HG03060 (cell line): ENCODE data around the gene FOXO3.
"Not testable (repeated sequence)": the region's sequence is repeated elsewhere in the genome, so short reads cannot be mapped to it uniquely, and the experiment has no call there.

ENCODE experiments used
- ATAC-seq: cut with Tn5 transposase; IDR thresholded peaks from one replicate; pipeline ENCODE4 v1.9.1; 2021; ENCODE audit warnings: low read depth, moderate number of reproducible peaks; ENCODE audit not compliant: unreplicated experiment

FOXO3 gene

DNA sequence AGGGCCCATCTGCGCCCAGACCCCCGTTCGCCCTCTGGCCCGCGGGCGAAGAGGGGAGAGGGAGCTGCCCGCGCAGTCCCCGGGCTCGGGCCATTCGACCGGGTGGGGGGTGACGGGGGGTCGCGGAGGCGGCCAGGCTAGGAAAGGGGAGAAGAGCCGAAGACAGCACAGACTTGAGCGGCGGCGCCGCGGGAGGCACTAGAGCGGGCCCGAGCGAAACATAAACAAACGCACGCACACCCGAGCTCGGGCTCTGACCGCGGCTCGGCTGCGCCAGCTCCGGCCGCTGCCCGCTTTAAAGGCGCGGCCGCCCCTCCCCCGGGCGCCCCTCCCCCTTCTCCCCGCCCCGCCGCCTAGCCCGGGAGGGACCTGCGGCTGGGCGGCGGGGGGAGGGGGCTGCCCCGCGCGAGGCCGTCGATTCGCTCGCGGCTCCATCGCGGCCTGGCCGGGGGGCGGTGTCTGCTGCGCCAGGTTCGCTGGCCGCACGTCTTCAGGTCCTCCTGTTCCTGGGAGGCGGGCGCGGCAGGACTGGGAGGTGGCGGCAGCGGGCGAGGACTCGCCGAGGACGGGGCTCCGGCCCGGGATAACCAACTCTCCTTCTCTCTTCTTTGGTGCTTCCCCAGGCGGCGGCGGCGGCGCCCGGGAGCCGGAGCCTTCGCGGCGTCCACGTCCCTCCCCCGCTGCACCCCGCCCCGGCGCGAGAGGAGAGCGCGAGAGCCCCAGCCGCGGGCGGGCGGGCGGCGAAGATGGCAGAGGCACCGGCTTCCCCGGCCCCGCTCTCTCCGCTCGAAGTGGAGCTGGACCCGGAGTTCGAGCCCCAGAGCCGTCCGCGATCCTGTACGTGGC lies at the start of gene FOXO3:
Gene FOXO3, plus strand, starts transcription at position 455 of the 846 bp plus-strand sequence. Its CDS starts 292 bp downstream, at position 747.
- ATAC-seq: no peak

DNA sequence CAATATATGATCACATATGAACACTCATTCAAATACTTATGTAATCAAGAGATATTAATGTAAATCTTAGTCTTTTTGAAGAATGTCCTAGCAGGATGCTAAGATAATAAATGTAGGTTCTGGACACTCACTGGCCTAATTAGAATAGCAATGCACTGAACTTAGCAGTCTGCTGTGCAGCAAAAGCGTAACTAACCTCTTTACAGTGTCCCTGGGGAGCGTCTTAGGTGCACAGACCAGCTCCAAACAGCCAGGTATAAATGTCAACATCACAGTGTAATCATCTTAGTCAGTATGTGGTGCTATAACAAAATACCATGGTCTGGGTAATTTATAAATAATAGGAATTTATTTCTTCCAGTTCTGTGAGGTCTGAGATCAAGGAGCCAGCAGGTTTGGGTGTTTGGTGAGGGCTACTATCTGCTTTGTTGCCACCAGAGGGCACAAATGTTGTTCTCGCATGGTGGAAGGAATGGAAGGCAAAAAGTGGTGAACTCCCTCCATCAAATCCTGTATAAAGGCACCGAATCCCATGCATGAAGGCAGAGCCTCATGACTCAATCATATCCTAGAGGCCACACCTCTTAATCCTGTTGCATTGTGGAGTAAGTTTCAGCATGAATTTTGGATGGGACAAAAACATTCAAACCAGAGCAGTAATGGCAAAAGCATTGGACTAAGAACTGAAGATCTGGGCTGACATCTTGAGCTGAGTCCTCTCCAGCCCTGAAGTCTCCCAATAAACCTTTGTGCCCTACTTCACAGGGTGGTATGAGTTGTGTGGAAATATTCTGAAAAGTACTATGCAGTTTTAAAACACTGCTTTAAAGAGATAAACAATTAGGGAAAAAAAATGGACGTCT lies 41.8 kb upstream of the FOXO3 start:
- ATAC-seq: no peak

DNA sequence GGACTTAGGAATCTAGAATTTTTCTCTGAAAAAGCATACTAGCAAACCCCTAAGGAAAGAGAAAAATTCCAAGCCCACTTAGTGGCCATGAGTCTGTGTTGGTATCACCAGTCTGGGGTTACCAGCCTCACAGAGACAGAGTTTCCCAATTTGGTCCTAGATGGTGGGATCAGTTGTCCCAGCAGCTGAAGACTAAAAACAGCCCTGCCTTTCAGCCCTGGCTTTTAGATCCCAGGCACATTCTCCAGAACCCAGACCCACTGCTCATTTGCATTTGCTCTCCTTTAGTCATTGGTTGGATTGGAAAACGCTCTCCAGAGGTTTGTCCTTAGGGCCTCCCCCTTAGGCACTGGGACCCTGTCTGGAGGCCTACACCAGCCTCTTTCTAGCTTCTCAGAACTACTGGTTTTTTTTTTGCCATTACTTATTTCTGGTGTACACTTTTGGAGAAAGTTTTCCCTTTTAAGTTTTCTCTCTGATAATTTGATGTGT lies 39.1 kb upstream of the FOXO3 start:
- ATAC-seq: no peak

DNA sequence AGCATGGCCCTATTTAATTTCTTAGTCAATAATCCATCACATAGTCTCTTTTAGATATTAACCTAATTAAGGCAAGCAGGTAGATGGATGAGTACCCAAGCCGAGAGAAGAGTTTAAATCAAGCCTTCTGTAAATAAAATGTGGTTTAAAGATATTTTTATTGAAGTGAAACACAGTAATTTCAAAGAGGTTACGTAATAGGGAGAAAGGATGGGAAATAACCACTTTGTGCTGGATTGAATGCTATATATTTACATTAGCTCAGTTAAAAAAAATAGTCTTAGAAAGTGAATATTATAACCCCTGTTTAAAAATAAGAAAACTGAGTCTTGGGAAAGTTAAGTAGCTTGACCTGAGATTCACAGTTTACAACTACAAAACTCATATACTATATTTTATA lies 37.0 kb upstream of the FOXO3 start:
- ATAC-seq: no peak

DNA sequence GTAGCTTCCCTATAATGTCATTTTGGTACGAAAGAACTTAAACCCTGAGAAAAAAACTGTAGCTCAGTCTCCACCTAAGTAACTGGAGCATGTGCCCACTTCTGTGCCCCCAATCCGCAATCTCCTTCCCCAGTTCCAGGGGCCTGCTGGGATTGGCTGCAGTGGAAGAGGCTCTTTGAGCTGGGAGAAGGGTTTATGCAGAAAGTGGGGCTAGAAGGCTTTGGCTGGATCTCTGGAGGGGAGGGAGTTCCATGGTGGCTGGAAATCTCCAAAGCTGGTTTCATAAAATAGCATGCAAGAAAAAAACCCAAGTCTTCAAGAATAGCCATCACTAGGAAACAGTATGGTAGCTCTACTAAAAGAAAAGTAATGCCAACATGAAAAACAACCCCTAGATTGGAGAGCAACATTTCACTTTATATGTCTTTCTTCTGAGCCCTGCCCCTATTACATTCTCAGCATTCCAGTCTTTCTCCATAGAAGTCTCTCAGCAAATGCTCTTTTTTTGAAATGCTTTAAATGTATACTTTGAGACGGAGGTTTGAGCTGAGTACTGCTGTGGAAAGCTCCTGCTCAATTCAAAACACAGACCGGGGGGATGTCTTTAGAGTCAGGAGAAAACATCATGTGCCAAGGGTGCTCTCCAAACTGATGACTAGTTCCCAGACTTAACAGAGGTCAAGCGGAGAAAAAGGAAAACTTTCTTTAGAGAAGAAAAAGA lies 36.0 kb upstream of the FOXO3 start:
- no peak for ATAC-seq

DNA sequence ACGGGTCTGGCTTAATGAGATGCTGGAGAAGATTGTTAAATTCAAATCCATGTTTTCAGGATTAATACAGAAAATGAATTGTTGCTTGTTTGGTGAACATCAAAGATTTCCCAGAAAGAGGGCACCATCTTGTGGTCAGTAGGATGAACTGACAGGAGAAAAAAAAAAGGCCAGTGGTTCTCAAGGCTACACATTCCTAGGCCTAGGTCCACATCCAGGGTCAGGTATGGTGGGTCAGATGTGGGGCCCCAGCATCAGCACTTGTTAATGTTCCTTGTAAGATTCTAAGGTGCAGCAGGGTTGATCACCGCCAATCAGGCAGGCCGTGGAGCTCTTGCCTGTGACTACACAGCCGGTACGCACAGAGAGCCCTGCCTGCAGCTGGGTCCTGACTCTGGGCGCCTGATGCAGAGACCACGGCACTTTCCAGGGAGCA lies 34.0 kb upstream of the FOXO3 start:
- ATAC-seq: no peak

DNA sequence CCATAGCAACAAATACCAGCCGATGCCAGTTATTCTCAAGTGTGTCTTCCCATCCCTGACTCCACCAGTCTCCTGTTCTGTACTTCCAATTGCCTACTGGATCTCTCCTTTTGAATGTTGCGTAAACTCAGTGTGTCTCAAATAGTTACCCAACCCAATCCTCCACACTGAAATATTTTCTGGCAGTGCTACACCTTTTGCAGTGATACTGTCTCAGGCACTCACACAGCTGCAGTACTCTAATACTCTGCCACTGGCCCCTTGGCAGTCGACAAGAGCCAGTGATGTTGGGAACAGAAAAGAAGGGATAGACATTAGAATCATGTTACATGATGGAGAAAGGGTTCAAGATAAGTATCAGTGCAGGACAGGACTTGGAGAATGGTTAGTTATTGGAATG lies 31.8 kb upstream of the FOXO3 start:
- no peak for ATAC-seq

DNA sequence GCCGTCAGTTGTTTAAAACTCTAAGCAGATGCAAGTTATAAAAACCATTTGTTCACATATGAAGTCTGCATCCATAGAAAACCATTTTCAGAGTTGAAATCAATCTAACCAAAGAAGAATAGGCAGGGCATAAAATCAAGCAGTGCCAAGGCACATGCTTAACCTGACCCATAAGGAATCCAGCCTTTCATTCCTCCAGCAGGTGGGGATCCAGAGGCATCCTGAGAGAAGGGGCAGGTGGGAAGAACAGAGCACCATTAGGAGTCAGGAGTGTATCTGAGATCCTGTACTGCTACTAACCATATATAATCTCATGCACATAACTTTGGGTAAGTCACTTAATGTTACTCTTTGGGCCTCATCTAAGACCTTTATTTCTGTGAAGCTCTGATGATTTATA lies 29.4 kb upstream of the FOXO3 start:
- ATAC-seq: no peak

DNA sequence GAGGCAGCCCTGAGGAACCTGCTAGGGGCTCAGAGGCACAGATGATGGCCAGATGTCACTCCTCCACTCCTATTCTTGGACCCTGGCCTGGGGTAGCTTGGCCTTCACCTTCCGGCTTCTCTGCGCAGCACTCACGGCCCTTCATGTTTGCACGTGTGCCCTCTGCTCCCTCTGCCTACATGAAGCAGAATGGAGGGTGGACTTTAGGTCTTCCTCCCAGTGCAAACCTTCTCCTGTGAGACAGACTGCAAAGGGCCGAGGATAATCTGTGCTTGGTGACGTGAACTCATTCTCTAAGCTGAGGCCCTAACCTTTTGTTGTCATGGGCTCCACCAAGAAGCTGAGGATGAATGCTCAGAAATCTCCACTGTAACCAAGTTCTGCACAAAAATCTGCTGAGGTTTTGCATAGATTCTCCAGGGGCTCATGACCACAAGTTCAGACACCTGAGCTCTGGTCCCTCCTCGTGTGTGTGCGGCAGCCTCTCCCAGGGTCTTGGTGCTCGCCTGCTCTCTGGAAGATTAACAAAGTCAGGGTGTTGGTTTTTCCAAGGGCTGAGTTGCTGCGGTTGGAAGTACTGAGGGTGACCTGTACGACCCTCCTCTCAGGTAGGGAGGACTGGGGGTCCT lies 25.5 kb upstream of the FOXO3 start:
- no peak for ATAC-seq

DNA sequence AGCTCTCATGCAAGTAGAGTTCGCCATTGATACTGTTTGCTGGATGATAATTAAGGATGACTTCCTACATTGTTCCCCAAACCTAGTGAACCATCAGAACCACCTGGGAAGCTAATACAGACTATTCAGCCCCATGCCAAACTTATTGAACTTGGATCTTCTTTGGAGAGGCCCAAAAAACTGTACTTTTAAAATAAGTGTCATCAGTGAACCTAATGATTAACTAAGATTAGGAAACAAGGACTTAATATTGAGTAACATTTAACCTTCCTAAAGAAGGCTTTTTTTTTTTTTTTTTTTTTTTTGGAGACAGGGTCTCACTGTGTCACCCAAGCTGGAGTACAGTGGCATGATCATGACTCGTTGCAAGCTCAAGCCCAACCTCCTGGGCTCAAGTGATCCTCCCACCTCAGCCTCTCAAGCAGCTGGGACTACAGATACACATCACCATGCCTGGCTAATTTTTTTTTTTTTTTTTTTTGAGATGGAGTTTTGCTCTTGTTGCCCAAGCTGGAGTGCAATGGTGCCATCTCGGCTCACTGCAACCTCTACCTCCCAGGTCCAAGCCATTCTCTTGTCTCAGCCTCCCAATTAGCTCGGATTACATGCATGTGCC lies 24.7 kb upstream of the FOXO3 start:
- ATAC-seq: not testable (repeated sequence)

DNA sequence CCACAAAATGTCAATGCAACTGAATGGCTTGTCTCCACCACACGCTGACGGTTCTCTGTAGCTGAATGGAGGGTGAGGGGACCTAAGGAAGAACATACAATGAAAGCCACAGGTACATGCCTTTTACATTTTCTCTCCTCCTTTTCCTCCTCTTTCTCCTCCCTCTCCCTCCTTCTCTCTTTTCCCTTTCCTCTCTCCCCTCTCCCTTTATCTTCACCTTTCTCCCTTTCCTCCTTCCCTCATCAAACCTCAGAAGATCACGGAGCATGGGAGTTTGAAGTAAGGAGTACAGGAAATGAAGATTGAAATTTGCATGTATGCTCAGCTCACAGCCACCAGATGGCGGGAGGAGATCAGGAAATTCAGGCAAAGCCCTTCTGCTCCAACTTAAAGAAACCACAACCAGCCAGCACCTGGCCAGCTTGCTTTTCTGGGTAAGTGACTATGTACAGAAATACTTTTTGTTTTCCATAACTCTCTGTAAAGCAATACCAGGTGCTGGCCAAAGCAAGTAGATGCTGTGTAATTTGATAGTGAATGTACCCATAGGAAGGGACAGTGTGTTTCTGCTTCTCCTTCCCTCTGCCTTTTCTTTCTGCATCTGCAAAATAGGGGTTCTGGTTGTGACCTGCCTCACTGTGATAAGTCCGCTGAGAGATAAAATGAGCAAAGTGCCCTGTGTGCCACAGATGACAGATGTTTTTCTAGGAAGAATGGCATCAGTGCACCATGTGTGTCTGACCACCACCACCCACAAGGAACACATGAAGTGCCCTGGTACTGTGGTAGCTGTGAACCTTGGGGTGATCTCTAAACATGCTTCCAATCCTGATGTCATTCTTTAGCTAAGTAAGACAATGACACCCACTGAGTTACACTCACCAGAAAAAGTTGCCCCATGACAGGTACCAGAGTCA lies 18.6 kb upstream of the FOXO3 start:
- no peak for ATAC-seq

DNA sequence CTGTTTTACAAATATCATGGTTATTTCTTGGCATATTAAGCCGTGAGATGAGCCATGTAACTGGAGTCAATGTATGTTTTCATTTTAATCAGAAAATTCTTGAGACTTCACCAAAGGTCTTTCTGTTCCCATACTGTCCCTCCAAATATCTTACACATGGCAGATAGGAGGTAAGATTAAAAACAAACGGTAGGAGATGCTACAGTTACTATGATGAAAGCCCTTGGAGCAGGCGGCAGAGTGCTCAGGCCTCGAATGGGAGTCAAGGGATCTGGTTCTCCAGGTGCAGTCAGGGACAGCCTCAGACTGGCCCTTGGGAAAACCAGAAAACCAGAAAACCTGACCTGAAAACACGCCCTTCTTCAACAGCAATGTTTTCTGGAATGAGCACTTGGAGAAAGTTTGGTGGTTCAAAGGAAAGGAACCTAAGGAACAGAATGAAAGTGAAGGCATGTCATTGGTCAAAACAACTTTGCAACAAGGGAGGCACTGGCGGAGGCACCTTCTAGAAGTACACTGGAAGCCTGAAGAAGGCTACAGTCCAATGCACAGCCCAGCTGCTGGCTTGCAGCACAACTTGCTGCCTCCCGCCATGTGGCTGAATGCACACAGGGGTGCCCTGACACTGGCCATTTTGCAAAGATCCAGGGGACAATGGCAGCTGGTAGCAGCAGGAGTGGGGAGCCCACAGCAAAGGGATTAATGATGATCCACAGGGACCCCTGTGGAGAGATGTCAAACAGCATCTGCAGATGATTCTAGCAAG lies 17.4 kb upstream of the FOXO3 start:
- no peak for ATAC-seq

DNA sequence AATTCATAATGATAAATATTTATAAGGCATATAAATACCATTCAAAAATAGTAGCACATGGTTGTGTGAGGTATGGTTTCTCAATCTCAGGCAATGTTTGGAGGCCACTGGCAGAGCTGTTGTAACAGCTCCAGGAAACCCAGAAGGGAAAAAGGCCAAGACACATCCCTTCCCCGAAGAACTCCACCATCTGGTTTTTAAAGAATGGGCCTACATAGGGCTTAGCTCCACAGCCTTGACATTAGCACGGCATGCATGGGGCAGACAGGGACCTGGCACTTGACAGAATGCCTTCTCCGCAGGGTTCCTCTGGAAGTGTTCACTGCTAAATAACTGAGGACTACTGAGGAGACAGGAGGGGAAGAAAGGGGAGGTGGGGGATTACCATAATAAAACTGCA lies 16.1 kb upstream of the FOXO3 start:
- no peak for ATAC-seq

DNA sequence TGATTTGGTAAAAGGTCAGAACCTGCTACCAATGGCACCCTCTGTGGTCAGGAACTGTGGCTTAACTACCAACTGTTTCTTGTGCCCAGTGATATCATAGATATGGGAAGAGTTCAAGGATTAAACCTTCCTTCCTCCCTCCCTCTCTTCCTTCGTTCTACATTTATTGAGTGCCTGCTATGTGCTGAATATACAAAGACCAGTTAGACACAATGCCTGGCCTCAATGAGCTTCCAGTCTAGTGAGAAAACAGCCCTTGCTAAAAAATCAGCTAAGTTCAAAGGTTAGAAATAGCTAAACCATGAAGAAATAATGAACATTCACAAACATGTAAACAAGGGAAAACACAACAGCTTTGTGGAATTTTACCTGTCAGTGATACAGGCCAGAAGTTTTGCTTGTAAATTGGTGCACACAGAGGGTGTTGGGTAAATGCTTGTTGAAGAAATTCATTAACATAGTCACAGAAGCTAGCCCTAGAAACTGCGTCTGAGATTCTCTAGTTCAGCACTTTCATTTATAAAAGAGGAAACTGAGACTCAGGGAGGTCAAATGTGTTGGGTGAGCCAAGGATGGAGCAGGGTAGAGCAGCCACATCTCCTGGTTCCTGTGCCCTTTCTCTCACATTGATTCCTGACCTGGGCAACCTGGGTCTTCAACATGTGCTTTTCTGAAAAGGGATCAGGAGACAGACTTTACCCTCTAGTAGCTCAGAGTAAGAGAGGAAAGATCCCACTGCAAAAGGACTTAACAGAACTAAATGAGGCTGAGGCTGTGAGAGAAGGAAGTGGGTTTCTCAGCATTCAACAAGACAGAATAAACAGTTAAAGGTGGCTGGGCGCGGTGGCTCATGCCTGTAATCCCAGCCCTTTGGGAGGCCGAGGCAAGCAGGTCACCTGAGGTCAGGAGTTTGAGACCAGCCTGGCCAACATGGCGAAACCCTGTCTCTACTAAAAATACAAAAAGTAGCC lies 14.4 kb upstream of the FOXO3 start:
- ATAC-seq: no peak

DNA sequence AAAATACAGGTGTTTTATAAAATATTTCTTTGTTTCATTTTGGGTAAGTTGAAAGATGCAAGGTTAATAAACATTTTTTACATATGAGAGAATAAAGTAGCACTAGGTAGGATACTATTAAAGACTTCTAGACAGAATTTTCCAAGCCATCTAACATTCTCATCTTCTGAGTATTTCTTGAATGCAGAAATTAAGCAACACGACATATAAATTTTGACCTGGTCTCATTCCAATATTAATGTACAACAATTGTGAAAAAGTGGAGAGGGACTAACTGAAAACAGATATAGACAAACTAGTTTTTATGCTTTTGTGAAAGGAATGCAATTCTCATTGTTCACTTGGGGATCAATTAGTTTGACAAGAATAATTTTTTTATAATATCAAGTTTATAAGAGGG lies 11.5 kb upstream of the FOXO3 start:
- no peak for ATAC-seq

DNA sequence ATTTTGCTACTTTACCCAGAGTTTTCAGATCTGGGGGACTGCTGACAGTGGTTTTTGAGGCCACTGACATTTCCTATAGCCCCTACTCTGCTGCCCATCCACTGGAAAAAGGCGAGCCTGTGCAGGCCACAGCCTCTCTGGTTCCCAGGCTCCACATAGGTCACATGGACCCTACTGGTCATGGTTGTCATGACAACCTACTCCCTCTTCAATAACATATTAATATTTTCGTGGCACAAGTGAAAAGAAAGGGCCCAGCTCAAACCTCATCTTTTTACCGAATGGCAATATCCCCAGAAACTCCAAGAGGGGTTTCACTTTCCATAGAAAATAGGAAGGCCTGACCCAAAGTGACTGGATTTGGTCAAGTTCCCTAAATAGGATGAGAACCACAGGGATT lies 11.0 kb upstream of the FOXO3 start:
- ATAC-seq: no peak

DNA sequence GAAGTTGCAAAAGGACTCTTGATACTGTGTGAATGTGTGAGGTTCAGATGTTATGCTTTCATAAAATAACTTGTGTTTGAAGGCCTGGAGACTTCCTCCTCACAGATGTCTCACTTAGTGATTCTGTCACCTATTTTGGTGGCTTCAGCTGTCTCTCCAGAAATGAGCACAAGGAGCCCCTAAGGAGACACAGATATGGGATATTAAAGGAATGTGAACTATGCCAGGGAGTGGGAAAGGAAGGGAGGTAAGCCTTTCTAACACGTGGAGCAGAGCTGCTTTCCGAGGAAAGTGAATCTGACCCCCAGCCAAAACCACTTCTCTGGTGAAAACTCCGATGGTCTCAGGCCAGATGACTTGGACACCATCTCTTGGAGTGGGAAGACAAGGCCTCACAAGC lies 10.5 kb upstream of the FOXO3 start:
- ATAC-seq: no peak
